Naive B cell (primary cell): ENCODE measurements around the gene ATP6V1G3. TPM values are rescaled to one million over a fixed set of nuclear protein-coding genes. Genes with fewer than 3 reads are reported as not detected.
A peak's percentile ranks its signal among the peaks of the same experiment; 100 is the strongest.
"Not testable (repeated sequence)": the region's sequence is repeated elsewhere in the genome, so short reads cannot be mapped to it uniquely, and the experiment has no call there.

ENCODE experiments used
- ATAC-seq, 2 donors: fragments of 150-1000 bp; cut with Tn5 transposase; 2 replicates each; pipeline ENCODE4 v1.10.0; 2021; ENCODE audit warnings: low read depth in 2 of 2, mild to moderate bottlenecking in 2 of 2, moderate library complexity in 2 of 2
- DNase-seq: peaks from one replicate; pipeline ENCODE4 v3.0.0; 2022
- H3K27ac Mint-ChIP-seq, 6 donors: one replicate each; pipeline ENCODE4 v1.8.0; 2020 to 2022; ENCODE audit warnings: mild to moderate bottlenecking in 6 of 6, mixed read lengths in 6 of 6, moderate library complexity in 5 of 6, inconsistent platforms in 2 of 6
- H3K27me3 Mint-ChIP-seq, 3 donors: one replicate each; pipeline ENCODE4 v1.8.0; 2021 to 2022; ENCODE audit warnings: mixed read lengths in 3 of 3, mild to moderate bottlenecking in 1 of 3
- H3K36me3 Mint-ChIP-seq, 2 donors: one replicate each; pipeline ENCODE4 v1.8.0; 2020 to 2022; ENCODE audit warnings: mixed read lengths in 2 of 2, inconsistent platforms in 1 of 2, mild to moderate bottlenecking in 1 of 2
- H3K4me1 Mint-ChIP-seq, 3 donors: one replicate each; pipeline ENCODE4 v1.8.0; 2020 to 2022; ENCODE audit warnings: mixed read lengths in 3 of 3, inconsistent platforms in 1 of 3, mild to moderate bottlenecking in 1 of 3, moderate library complexity in 1 of 3
- H3K4me3 Mint-ChIP-seq, 8 donors: one replicate each; pipeline ENCODE4 v1.8.0; 2020 to 2022; ENCODE audit warnings: mild to moderate bottlenecking in 8 of 8, mixed read lengths in 8 of 8, moderate library complexity in 8 of 8, inconsistent platforms in 2 of 8
- H3K9me3 Mint-ChIP-seq, 7 donors: one replicate each; pipeline ENCODE4 v1.8.0; 2020 to 2022; ENCODE audit warnings: mixed read lengths in 7 of 7, mild to moderate bottlenecking in 5 of 7, inconsistent platforms in 2 of 7, moderate library complexity in 1 of 7
- polyA plus RNA-seq, 6 donors: library from polyadenylated mRNA; unstranded; fragments of 300-500 nt; fragmentation: Illumina TruSeq; gene quantifications; one replicate each; pipeline ENCODE4 v1.2.3, GENCODE V29; 2021; ENCODE audit warnings: low read depth in 6 of 6

ATP6V1G3 gene
- polyA plus RNA-seq, 6 donors from 2014 or later: not detected

DNA sequence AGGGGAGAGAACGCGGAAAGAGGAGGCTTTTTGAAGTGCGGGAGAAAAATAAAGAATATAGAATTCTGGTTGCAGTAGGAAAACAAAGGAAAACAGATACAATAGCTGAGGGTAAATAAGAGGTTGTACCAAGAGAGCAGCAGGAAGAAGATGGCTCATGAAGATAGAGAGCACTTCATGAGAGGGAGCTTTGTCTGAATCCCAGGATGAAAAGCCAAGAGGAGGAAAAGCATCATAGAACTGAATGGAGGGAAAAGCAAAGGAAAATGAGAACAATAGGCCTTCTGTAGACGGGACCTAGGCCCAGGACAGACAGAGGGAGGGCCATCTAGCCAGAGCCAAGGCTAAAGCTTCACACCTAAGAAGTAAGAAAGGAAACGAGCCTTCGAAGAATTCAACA, 49.5 kb downstream of the ATP6V1G3 start:
- no peaks in the 10 kb centered on the region for H3K36me3 Mint-ChIP-seq
- no peak for ATAC-seq
- H3K27me3 Mint-ChIP-seq: no peaks in the 10 kb centered on the region
- no peaks in the 10 kb centered on the region for H3K9me3 Mint-ChIP-seq
- H3K27ac Mint-ChIP-seq: peak overlapping the region in 1 of 6 donors; percentile 13
- no peak overlapping the region for H3K4me3 Mint-ChIP-seq
- peaks cover 0 to 2% (median 0%) of the 10 kb centered on the region in 3 donors for H3K4me1 Mint-ChIP-seq
- DNase-seq: no peak

- ATAC-seq (no peak), DNase-seq (no peak)
- H3K4me1 Mint-ChIP-seq: peaks cover 0 to 2% (median 0%) of the 10 kb centered on the region in 3 donors
- no peaks in the 10 kb centered on the region for H3K9me3 Mint-ChIP-seq
- no peak overlapping the region for H3K27ac Mint-ChIP-seq
- no peaks in the 10 kb centered on the region for H3K36me3 Mint-ChIP-seq
- H3K27me3 Mint-ChIP-seq: no peaks in the 10 kb centered on the region
- no peak overlapping the region for H3K4me3 Mint-ChIP-seq
Observed at GRCh38 chr1:198490224-198490623, 50.3 kb downstream of the ATP6V1G3 start.

- no peaks in the 10 kb centered on the region for H3K27me3 Mint-ChIP-seq
- ATAC-seq (no peak), DNase-seq (no peak)
- H3K27ac Mint-ChIP-seq: no peak overlapping the region
- H3K9me3 Mint-ChIP-seq: no peaks in the 10 kb centered on the region
- H3K4me1 Mint-ChIP-seq: peaks cover 0 to 2% (median 0%) of the 10 kb centered on the region in 3 donors
- H3K36me3 Mint-ChIP-seq: no peaks in the 10 kb centered on the region
- H3K4me3 Mint-ChIP-seq: no peak overlapping the region
Observed at GRCh38 chr1:198486903-198487302, 53.6 kb downstream of the ATP6V1G3 start.

DNA sequence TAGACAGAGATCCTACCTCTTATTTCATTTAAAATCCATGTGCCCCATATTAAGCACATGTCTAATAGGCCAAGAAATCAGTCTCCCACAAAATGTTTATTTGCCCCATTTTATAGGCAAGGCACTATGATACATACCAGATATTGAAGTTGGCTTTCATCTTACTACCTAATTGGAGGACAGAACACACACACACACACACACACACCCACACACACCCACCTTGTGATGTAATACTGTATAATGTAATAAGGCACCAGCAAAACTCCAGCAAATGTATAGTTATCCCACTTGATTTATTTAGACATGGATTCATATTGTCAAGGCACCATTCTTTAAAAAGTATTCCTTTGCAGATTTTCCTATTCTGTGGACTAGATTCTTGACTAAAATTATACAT, 56.8 kb downstream of the ATP6V1G3 start:
- ATAC-seq: no peak
- DNase-seq: no peak
- H3K27ac Mint-ChIP-seq: no peak overlapping the region

DNA sequence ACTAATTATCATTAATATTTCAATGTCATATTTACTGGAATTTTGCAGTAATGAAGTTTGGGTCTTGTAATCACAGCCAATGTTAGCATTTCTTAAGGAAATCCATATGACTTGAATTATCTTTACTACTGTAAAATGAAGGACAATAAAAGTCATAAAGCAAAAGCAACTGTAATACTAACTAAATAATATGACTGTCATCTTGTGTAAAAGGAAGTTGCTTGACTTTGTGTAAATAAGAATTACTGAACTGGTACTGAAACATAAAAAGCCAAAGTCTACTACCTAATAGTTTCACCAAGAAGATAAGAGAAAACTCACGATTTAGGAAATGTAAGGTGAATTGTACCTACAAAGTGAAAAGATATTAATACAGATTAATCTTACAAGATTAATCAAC, 57.5 kb downstream of the ATP6V1G3 start:
- DNase-seq (no peak), ATAC-seq (no peak)
- Mint-ChIP-seq H3K9me3 (peaks cover 0 to 4% (median 0%) of the 10 kb centered on the region in 7 donors), H3K4me3 (no peak overlapping the region), H3K27ac (no peak overlapping the region), H3K4me1 (peaks cover 0 to 5% (median 0%) of the 10 kb centered on the region in 3 donors), H3K27me3 (no peaks in the 10 kb centered on the region), H3K36me3 (peaks cover 0 to 4% of the 10 kb centered on the region in 2 donors)

More for the DNA sequence above, 56.8 kb downstream of the ATP6V1G3 start:
- Mint-ChIP-seq H3K9me3 (peaks cover 0 to 4% (median 0%) of the 10 kb centered on the region in 7 donors), H3K36me3 (peaks cover 0 to 4% of the 10 kb centered on the region in 2 donors), H3K4me3 (no peak overlapping the region), H3K27me3 (no peaks in the 10 kb centered on the region), H3K4me1 (peaks cover 0 to 5% (median 0%) of the 10 kb centered on the region in 3 donors)

- Mint-ChIP-seq H3K27me3 (no peaks in the 10 kb centered on the region), H3K27ac (peak overlapping the region in 1 of 6 donors; percentile 70), H3K4me1 (peaks cover 0 to 5% (median 0%) of the 10 kb centered on the region in 3 donors), H3K9me3 (peaks cover 0 to 4% (median 0%) of the 10 kb centered on the region in 7 donors), H3K36me3 (peaks cover 0 to 4% of the 10 kb centered on the region in 2 donors), H3K4me3 (no peak overlapping the region)
- DNase-seq (no peak), ATAC-seq (no peak)
Observed at GRCh38 chr1:198481661-198482060, 58.8 kb downstream of the ATP6V1G3 start.

- Mint-ChIP-seq H3K4me1 (peaks cover 0 to 5% (median 0%) of the 10 kb centered on the region in 3 donors), H3K36me3 (peaks cover 0 to 4% of the 10 kb centered on the region in 2 donors), H3K27me3 (no peaks in the 10 kb centered on the region), H3K4me3 (no peak overlapping the region), H3K27ac (no peak overlapping the region), H3K9me3 (peaks cover 0 to 4% (median 0%) of the 10 kb centered on the region in 7 donors)
- DNase-seq (no peak), ATAC-seq (no peak)
Observed at GRCh38 chr1:198480876-198481275, 59.6 kb downstream of the ATP6V1G3 start.

GRCh38 chr1:198477354-198477753, 63.1 kb downstream of the ATP6V1G3 start:
- not testable (repeated sequence) for H3K4me3 Mint-ChIP-seq, H3K27me3 Mint-ChIP-seq, H3K36me3 Mint-ChIP-seq, ATAC-seq, DNase-seq, H3K4me1 Mint-ChIP-seq
- H3K27ac Mint-ChIP-seq: peak overlapping the region in 1 of 6 donors; percentile 46
- peaks cover 0 to 17% (median 6%) of the 10 kb centered on the region in 7 donors for H3K9me3 Mint-ChIP-seq

Other genes with a start within 250 kb of the ATP6V1G3 start
- 1,000 to 10,000 TPM in 1 of 6 donors, 100 to 1,000 TPM in 5; 771 to 1,016 (median 851) TPM for gene PTPRC, start 98.4 kb upstream of the ATP6V1G3 start, polyA plus RNA-seq